Stimulated activated CD4-positive, alpha-beta T cell treated with anti-CD3 and anti-CD28 coated beads, Interleukin-4, amount 100 ng/mL, for 4 hours (primary cell): ENCODE results near the gene STK4.
"Not testable (repeated sequence)": the region's sequence is repeated elsewhere in the genome, so short reads cannot be mapped to it uniquely, and the experiment has no call there.

Experiments used
- DNase-seq, 2 experiments: peaks; one replicate each; pipeline ENCODE4 v3.0.0-alpha.2; 2020

The STK4 gene

GRCh38 chr20:44990425-44990824 lies 24.1 kb downstream of the STK4 start:
- peak in 1 of 2 experiments; percentile 46 for DNase-seq

DNA sequence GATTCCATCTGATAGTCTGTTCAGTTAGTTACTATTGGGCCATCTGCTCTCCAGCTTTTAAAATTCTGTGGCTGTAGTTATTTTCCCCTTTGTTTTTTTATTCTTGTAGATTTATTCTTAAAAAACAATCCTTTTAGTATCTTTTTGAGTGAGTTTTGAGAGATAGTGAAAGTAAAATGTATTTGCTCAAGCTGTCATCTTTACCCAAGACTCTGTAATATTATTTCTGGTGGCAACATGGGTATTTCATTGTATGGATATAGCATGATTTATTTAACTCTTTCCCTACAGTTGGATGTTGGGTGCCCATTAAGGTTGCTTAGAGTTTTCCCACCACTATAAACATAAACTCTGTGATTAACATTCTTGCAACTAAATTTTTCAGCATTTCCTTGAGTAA lies 24.6 kb downstream of the STK4 start:
- no peak for DNase-seq

- DNase-seq = no peak
These were observed 27.0 kb downstream of the STK4 start for GRCh38 chr20:44993343-44993742.

DNA sequence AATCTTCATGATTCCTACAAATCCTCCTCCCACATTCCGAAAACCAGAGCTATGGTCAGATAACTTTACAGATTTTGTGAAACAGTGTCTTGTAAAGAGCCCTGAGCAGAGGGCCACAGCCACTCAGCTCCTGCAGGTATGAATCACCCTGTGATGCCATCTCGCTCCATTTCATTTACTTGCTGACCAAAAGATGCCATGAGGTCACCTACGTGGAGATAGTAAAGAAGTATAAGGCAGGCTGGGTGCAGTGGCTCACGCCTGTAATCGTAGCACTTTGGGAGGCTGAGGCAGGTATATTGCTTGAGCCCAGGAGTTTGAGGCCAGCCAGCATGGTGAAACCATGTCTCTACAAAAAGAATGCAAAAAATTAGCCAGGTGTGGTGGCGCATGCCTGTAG lies 30.9 kb downstream of the STK4 start:
- no peak for DNase-seq

DNA sequence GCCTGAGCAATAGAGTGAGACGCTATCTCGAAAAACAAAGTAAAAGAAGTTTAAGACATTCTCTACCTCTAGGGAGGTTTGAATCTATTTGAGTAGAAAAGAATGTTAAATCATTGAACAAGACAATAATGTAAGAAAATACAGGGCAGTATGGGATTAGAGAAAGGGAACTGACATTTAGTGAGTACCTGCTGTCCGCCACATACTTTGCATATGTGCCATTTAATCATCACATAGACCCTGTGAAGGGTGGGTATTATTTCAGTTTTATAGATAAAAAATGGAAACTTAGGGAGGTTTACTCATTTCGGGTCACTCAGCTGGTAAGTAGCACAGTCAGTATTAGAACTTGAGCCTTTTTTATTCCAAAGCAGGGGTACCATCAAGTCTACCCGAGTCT lies 31.4 kb downstream of the STK4 start:
- no peak for DNase-seq

DNA sequence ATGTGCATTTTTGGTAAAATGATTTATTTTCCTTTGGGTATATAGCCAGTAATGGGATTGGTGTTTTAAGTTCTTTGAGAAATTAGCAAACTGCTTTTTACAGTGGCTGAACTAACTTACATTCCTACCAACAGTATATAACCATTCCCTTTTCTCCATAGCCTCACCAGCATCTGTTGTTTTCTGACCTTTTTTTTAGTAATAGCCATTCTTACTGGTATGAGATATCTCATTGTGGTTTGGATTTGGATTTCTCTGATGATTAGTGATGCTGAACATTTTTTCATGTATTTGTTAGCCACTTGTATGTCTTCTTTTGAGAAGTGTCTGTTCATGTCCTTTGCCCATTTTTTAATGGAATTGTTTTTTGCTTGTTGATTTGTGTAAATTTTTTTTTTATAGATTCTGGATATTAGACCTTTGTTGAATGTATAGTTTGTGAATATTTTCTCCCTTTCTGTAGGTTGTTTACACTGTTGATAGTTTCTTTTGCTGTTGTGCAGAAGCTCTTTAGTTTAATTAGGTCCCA lies 42.3 kb downstream of the STK4 start:
- DNase-seq = no peak

GRCh38 chr20:45010399-45010828 lies 44.1 kb downstream of the STK4 start:
- no peak for DNase-seq

GRCh38 chr20:45011108-45011526 lies 44.8 kb downstream of the STK4 start:
- DNase-seq = peak; percentile 31 to 35

DNA sequence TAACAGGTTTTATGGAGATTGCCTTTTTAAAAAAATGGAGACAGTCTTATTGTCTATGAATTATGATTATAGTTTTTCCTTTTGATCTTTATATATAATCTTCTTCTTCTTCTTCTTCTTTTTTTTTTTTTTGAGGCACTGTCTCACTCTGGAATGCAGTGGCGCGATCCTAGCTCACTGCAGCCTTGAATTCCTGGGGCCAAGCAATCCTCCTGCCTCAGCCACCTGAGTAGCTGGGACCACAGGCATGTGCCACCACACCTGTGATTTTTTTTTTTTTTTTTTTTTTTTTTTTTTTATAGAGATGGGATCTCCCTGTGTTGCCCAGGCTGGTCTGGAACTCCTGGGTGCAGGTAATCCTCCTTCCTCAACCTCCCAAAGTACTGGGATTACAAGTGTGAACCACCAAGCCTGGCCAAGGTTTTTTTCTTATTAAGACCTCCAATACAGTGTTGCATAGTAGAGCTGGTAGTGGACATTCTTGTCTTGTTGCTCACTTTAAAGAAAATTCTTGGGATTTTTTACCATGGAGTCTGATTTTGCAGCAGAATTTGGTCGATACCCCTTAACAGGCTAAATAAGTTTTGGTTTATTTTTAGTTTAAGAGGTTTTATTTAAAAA lies 46.5 kb downstream of the STK4 start:
- DNase-seq = no peak

GRCh38 chr20:45014131-45014530 lies 47.8 kb downstream of the STK4 start:
- not testable (repeated sequence) for DNase-seq

DNA sequence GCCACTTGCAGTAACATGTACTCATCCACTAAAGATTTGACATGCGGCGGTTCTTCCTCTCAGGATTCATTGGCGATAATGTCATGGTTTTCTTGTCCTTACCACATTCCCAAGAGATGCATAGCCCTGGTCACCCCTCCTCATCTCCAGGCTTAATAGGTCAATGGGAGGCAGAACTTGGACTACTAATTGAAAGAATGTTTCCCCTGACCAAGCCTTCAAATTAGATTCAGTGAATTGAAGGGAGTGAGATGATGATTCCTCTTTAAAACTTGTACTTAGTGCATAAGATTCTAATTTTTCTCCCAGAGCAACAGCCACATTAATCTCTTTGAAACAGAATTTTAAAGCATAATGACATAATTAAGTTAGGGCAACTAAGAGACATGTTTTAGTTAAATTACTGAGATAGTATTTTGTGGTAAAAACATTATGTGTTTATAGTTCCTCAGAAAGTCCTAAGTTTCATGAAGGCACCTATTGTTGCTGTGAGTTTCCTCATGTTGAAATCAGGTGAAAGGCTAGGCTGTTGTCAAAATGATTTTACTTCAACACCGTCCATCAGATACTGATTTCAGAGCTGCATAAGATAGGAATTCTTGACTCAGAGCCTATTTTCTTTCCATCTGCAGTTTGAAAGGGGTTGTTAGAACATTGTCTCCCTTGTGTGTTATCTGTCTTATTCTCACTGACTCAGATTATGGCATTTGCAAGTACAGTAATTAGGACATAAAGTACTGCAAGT lies 48.5 kb downstream of the STK4 start:
- no peak for DNase-seq

DNA sequence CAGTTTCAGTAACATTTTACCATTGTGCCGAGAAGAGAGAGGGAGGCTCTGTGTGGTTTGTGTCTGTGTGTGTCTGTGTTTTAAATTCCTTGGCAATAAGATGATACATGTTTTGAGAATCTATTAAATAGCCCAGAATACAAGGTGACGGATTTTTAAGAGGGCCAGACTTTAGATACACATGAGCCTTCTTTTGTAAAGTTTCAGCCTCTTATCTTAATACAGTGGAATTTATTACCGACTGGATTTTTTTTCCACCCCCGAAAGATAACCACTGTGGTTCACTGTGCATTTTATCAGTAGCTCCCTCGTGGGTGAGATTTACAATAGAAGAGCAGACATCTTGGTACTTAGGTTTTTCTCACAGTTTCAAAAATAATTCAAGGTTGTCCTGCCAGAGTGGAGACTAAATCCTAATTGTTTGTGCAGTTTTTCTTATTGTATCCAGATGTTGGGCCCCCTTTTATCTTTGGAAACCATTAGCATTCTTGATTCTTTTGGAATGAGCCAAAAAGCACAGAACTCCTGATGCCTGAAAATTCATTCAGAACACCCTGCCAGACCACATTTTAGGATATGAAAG lies 49.9 kb downstream of the STK4 start:
- DNase-seq = no peak

DNA sequence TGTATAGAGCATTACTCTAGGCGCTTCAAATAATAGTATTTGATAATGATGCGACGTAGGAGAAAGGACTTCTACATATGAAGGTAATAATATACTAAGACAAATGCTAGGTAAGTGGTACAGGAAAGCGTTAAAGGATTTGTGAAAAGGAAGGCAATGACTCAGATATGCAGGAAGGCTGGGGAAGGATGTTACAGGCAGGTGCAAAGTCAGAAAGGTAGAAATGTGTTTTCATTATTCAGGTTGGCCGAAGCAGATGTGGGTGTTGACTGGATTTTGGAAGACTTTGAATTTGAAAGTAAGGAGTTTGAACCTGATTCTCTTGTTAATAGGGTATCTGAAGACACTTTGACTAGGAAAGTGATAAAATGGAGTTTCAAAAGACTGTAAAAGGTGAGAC lies 51.0 kb downstream of the STK4 start:
- DNase-seq = no peak

DNA sequence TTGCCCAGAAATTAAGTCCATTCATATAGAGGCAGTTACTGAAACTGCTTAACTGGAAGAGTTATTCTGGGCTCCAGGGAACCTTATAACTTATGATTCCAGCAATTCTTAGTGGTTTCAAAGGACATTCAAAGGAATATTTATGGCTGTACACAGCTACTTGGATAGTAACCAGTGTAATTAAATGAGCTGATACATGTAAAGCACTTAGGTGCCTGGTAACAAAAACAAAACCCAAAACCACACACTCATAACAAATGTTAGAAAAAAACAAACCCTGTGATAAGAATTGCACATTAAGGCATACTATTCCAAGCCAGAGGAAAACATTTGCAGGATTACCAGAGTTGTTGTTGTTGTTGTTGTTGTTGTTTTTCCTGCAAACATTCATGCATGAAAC lies 51.5 kb downstream of the STK4 start:
- no peak for DNase-seq

- DNase-seq = no peak
These were observed 52.9 kb downstream of the STK4 start for GRCh38 chr20:45019027-45019761.

DNA sequence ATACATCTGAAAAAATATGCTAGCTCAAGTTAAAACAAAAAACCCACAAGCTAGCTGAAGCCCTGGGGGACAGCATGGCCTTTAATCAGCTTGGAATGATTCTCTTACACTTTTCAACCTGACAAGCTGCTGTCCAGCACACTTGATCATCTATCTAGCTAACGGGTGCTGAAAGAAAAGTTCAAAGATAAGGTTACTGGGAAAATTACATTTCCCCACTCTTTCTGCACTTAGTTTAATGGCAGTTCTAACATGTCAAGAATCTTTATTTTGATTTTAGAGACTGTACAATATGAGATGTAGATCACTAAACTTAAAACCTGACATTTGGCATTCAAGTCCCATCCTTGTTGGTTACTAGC lies 53.4 kb downstream of the STK4 start:
- no peak for DNase-seq

DNA sequence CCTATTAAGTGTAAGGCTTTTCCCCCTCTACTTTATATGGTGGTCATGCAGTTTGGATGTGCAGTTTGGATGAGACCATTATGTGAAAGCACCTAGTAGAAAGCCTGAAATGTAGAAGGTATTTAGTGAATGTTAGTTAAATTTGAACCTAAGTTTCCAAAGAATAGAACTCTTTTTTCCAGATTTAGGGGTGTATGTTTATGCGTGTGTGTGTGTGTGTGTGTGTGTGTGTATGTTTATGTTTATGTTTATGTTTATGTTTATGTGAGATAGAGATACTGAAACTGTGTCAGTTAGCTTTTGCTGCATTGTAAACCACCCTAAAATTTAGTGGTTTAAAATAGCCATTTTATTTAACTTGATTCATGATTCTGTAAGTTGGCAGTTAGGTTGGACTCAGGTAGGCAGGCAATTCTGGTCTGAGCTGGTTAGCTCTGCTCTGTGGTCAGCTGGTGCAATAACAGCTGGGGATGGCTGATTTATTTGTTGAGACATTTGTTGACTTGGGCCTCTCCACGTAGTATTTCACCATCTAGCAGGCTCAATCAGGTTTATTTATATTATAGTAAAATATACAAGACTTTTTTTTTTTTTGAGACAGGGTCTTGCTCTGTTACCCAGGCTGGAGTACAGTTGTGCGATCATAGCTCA lies 54.0 kb downstream of the STK4 start:
- no peak for DNase-seq

DNA sequence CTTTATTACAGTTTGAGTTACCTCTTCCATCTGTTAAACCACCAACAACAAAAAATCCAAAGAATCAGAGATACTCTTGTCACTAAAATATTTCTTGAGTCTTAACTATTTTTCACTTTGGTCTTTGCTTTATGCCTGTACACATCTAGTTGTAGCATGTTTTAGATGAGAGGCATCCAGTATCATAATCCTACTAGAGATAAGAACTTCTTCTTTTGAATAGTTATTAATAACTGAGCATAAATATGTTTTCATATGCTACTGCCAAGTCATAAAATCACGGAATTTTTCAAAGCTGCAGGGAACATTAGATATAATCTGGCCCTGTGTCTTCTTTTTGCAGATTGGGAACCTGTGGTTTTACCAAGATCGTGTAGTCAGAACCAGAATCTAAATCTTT lies 55.3 kb downstream of the STK4 start:
- DNase-seq = no peak

DNA sequence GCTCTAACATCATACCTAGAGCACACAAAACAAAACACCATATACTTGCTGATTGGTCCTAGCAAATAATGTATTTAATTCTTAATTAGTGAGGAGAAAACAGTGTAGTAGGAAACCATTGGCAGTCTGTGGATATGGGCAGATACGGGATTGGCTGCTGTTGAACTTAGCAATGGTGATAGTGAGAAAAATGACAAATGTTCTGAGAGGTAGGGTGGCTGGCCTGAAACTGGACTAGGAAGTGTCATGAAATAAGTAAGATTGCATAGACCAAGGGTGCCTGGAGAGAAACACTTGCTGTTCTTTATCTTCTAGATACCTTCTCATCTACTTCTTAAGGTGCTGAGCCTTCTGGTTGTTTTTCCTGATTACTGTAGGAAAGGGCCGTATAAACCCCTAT lies 56.8 kb downstream of the STK4 start:
- not testable (repeated sequence) for DNase-seq

GRCh38 chr20:45028424-45029136 lies 62.3 kb downstream of the STK4 start:
- DNase-seq = no peak

- DNase-seq = no peak
These were observed 63.6 kb downstream of the STK4 start for GRCh38 chr20:45029884-45030283.

- no peak for DNase-seq
These were observed 66.0 kb downstream of the STK4 start for GRCh38 chr20:45032276-45032675.
